Middle frontal gyrus (tissue), 1 donor: ENCODE results near the gene RASD1.

ENCODE experiments used
- DNase-seq: peaks from one replicate; pipeline ENCODE4 v3.0.0-alpha.2; 2015; ENCODE audit warnings: low spot score; ENCODE audit errors: extremely low spot score

RASD1 gene

GRCh38 chr17:17445296-17445924 is 50.8 kb downstream of the RASD1 start:
- DNase-seq: no peak
